ENCODE data around the gene OTOG.

OTOG gene

DNA sequence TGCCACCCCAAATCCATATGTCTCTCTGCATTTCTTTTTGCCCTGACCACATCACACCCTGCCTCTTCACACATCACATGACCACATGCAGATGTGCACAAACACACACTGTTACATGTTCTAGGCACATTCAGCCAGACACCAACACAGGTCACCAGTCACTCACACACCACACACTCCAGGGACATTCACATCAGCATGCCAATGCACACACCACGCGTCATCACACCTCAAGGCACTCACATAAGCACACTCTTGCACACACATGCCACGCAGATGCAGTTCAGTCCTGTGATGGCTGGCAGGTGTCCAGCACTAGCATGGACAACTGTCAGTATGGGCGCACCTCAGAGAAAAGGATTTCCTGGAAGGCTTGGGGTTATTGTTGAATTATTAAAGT, 95.3 kb downstream of the OTOG start:
- DNase-seq = no peak
- TF ChIP-seq, protein P1, sequence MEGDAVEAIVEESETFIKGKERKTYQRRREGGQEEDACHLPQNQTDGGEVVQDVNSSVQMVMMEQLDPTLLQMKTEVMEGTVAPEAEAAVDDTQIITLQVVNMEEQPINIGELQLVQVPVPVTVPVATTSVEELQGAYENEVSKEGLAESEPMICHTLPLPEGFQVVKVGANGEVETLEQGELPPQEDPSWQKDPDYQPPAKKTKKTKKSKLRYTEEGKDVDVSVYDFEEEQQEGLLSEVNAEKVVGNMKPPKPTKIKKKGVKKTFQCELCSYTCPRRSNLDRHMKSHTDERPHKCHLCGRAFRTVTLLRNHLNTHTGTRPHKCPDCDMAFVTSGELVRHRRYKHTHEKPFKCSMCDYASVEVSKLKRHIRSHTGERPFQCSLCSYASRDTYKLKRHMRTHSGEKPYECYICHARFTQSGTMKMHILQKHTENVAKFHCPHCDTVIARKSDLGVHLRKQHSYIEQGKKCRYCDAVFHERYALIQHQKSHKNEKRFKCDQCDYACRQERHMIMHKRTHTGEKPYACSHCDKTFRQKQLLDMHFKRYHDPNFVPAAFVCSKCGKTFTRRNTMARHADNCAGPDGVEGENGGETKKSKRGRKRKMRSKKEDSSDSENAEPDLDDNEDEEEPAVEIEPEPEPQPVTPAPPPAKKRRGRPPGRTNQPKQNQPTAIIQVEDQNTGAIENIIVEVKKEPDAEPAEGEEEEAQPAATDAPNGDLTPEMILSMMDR (IDR thresholded peaks at IDR 0.05) = no peak
- H3K4me3 Mint-ChIP-seq = no peak overlapping the region
- no peaks in the 10 kb centered on the region for H3K36me3 Mint-ChIP-seq (ENCODE audit: low read depth)
- peaks cover 3% of the 10 kb centered on the region for H3K9me3 Mint-ChIP-seq
- H3K27ac Mint-ChIP-seq = no peak overlapping the region
- peaks cover 14% of the 10 kb centered on the region for H3K4me1 Mint-ChIP-seq
- peaks cover 26% of the 10 kb centered on the region for H3K27me3 Mint-ChIP-seq (ENCODE audit: low read depth, poor library complexity)

DNA sequence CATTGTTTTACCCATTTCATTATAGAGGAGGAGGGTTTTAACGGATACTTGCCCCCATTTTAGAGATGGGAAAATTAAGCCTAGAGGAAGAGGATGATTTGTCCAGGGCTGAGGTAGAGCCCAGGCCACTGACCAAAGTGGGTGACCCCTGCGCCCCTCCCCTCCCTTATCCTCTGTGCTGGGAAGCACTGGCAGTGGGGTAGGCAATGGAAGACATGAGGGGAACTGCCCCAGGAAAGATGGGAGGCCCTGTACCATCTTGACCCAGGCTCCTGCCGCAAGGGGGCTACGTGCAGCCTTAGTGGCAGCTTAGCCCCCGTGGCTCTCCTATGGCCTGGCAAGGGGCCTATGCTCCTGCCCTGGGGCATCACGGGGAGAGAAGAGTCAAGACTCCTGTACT, 95.9 kb downstream of the OTOG start:
- Mint-ChIP-seq H3K36me3 (ENCODE audit: low read depth) (no peaks in the 10 kb centered on the region), H3K9me3 (peaks cover 9% of the 10 kb centered on the region), H3K4me3 (no peak overlapping the region), H3K27ac (no peak overlapping the region), H3K4me1 (peaks cover 14% of the 10 kb centered on the region), H3K27me3 (ENCODE audit: low read depth, poor library complexity) (peaks cover 25% of the 10 kb centered on the region)
- DNase-seq = no peak
- TF ChIP-seq, protein P1 (IDR thresholded peaks at IDR 0.05) = no peak

DNA sequence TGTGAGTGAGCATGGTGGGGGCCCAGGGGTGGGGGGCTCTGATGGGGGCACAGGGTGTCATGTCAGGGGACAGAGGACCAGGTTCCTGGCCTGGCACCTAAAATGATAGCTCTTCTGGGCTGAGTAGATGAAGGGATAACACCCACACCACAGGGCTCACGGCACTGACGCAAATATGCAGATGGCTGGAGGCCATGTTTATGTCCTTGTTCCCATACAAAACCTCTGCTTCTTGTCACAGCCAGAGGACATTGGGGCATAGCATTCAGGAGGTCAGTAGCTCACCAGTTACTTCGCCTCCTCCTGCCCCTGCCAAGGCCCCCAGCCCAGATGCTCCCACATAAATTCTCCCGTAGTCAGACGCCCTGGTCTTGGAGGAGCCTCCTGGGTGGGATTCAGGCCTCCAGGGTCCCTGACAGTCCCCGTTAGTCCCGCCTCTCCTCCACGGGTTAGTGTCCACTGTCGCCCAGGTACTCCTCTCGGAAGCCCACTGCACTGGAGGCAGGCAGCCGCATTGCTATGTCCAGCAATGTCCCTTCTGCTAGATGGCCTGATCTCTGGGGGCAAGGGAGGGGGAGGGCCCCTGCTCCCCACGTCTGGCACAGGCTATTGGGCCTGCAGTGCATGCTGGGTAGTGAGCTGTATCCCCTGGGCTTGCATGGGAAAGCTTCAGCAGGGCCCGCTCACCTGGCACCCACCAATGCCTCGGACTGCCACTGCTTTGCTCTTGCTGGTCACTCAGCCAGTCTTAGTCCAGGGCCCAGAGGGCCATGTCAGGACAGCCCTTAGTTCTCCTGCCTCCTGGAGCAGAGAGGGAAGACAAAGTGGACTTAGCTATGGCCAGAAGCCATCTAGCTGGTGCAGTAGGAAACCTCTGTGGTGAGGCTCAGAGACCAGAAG, 96.7 kb downstream of the OTOG start:
- no peak overlapping the region for H3K27ac Mint-ChIP-seq
- TF ChIP-seq, protein P1 (IDR thresholded peaks at IDR 0.05) = no peak
- H3K4me3 Mint-ChIP-seq = no peak overlapping the region
- H3K9me3 Mint-ChIP-seq = peaks cover 16% of the 10 kb centered on the region
- DNase-seq = no peak
- peaks cover 30% of the 10 kb centered on the region for H3K27me3 Mint-ChIP-seq (ENCODE audit: low read depth, poor library complexity)
- no peaks in the 10 kb centered on the region for H3K36me3 Mint-ChIP-seq (ENCODE audit: low read depth)
- H3K4me1 Mint-ChIP-seq = peaks cover 14% of the 10 kb centered on the region

DNA sequence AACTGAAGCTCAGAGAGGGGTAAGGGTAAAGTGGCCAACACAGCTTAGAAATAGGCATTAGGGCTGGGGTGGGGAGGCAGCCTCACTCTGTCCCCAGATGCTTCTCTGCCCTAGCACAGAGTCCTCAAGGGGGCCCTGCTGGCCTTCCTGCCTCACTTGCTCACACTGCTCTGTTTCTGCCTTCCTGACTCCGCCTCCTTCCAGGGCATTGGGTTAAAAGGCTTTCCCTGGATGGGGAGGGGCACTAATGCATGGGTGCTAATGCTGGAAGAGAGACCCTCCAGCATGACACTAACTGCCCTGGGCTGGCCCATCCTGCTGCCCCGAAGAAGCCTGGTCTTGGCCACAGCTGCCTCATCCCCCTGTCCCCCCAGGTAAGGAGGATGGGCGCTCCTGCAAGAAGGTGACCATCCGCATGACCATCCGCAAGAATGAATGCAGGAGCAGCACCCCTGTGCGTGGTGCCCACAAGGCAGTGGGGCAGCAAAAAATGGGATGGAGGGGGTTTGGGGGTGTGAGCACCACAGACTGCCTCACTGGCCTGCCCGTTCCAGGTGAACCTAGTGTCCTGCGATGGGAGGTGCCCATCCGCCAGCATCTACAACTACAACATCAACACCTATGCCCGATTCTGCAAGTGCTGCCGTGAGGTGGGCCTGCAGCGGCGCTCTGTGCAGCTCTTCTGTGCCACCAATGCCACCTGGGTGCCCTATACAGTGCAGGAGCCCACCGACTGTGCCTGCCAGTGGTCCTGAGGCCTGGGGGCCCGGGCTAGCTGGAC, 98.3 kb downstream of the OTOG start:
- Mint-ChIP-seq H3K4me3 (no peak overlapping the region), H3K27ac (no peak overlapping the region), H3K36me3 (ENCODE audit: low read depth) (no peaks in the 10 kb centered on the region), H3K9me3 (peaks cover 18% of the 10 kb centered on the region), H3K4me1 (peaks cover 18% of the 10 kb centered on the region), H3K27me3 (ENCODE audit: low read depth, poor library complexity) (peaks cover 45% of the 10 kb centered on the region)
- TF ChIP-seq, protein P1 (IDR thresholded peaks at IDR 0.05) = no peak
- no peak for DNase-seq

DNA sequence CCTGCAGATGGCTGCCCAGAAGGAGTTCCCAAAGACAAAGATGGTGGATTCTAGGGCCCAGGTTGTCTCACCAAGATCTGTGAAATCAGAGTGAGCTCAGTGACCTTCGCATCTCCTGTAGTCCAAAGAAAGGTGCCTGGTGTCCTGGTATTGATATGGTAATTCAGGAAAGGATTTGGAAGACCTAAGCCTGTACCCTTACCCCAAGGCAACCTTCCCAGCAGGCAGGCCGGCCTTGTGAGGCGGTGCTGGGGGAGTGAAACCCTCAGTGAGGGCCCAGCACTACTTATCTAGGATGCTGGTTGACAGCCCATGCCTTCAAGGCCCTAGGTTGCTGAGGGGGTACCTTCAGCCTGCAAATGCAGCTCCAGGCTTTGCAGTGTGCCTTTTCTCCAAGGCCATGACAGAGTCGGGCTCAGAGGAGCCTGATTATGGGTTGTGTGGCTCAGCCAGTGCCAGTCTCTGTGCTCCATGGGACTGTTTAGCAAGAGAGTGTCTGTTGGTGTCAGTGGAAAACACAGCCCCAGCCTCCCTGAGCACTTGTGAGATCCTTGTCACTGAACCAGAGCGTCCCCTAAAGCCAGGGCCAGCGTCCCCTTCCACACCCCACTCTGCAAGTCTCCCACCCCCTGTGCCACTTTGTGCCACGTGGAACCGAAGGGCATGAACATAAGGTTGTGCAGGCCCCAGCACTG, 99.5 kb downstream of the OTOG start:
- Mint-ChIP-seq H3K27me3 (ENCODE audit: low read depth, poor library complexity) (peaks cover 56% of the 10 kb centered on the region), H3K9me3 (peaks cover 18% of the 10 kb centered on the region), H3K36me3 (ENCODE audit: low read depth) (no peaks in the 10 kb centered on the region), H3K27ac (no peak overlapping the region), H3K4me1 (peaks cover 28% of the 10 kb centered on the region), H3K4me3 (no peak overlapping the region)
- TF ChIP-seq, protein P1 (IDR thresholded peaks at IDR 0.05) = no peak
- DNase-seq = no peak

All from nephron progenitor cell (in vitro differentiated cells).